Measurements from ENCODE around the gene SF3B6.

The SF3B6 gene

DNA sequence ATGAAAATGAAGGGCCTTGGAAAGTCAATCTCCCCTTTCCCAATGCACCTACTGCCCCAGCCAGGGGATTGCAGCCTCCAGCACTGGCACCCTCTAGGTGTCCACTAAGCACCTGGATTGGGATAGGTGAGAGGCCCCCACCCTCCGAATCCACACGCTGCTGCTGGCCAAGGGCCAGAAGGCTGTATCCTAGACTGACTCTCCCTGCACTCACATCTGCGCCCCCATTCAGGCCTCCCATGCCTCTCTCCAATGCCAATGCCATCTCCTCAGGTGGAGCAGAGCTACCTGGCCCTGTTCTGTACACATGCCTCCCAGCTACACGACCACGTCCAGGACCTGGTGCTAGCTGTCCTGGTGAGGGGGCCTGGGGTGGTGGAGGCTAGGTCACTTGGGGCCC, 56.4 kb downstream of the SF3B6 start:
- H3F3A ChIP-seq (ENCODE audit: insufficient read depth, low read length), result no peaks in the 10 kb centered on the region
- H3K27ac ChIP-seq (ENCODE audit: low read depth, low read length, poor library complexity, severe bottlenecking), result no peak overlapping the region
- no peak for TF ChIP-seq EZH2 (IDR thresholded peaks at IDR 0.05; ENCODE audit: borderline replicate concordance, low read length)
- TF ChIP-seq, protein P1, sequence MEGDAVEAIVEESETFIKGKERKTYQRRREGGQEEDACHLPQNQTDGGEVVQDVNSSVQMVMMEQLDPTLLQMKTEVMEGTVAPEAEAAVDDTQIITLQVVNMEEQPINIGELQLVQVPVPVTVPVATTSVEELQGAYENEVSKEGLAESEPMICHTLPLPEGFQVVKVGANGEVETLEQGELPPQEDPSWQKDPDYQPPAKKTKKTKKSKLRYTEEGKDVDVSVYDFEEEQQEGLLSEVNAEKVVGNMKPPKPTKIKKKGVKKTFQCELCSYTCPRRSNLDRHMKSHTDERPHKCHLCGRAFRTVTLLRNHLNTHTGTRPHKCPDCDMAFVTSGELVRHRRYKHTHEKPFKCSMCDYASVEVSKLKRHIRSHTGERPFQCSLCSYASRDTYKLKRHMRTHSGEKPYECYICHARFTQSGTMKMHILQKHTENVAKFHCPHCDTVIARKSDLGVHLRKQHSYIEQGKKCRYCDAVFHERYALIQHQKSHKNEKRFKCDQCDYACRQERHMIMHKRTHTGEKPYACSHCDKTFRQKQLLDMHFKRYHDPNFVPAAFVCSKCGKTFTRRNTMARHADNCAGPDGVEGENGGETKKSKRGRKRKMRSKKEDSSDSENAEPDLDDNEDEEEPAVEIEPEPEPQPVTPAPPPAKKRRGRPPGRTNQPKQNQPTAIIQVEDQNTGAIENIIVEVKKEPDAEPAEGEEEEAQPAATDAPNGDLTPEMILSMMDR (IDR thresholded peaks at IDR 0.05; ENCODE audit: low read length), result no peak
- H3K9me3 ChIP-seq (ENCODE audit: low read length), result no peaks in the 10 kb centered on the region
- peaks cover 13% of the 10 kb centered on the region; the same call in 1 of the 2 replicates for H3K36me3 ChIP-seq (ENCODE audit: insufficient read depth, low read length)
- no peaks in the 10 kb centered on the region for H4K20me1 ChIP-seq (ENCODE audit: insufficient read depth, low read length)
- no peak overlapping the region for H3K9ac ChIP-seq (ENCODE audit: low read length)
- H3K79me2 ChIP-seq (ENCODE audit: insufficient read depth, low read length), result no peaks in the 10 kb centered on the region
- no peak overlapping the region for H2AFZ ChIP-seq (ENCODE audit: low read length)
- H3K4me1 ChIP-seq (ENCODE audit: insufficient read depth, low read length, severe bottlenecking), result no peaks in the 10 kb centered on the region
- H3K4me2 ChIP-seq (ENCODE audit: low read length), result no peak overlapping the region
- H3K27me3 ChIP-seq (ENCODE audit: insufficient read depth, low read length), result no peaks in the 10 kb centered on the region
- no peak overlapping the region for H3K4me3 ChIP-seq (ENCODE audit: low read depth, low read length, poor library complexity, severe bottlenecking)
- H3K9me2 ChIP-seq (ENCODE audit: low read depth, low read length), result no peaks in the 10 kb centered on the region

DNA sequence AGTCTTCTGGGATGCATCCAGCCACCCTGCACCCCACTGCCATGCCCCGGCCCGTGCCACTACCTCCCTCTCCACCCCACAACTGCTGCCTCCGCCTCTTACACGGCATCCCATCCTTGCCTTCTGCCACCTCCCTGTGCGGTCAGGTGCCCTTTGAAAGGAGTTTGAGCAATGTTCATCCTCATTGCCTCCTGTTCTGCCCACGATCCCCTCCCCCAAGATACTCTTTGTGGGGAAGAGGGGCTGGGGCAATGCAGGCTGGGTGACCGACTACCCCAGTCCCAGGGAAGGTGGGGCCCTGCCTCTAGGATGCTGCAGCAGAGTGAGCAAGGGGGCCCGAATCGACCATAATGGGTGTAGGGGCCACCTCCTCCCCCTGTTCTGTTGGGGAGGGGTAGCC, 57.9 kb downstream of the SF3B6 start:
- H3K4me3 ChIP-seq (ENCODE audit: low read depth, low read length, poor library complexity, severe bottlenecking), result no peak overlapping the region
- no peak overlapping the region for H3K4me2 ChIP-seq (ENCODE audit: low read length)
- no peaks in the 10 kb centered on the region for H3K4me1 ChIP-seq (ENCODE audit: insufficient read depth, low read length, severe bottlenecking)
- TF ChIP-seq, protein P1 (IDR thresholded peaks at IDR 0.05; ENCODE audit: low read length), result no peak
- TF ChIP-seq EZH2 (IDR thresholded peaks at IDR 0.05; ENCODE audit: borderline replicate concordance, low read length), result no peak
- no peak overlapping the region for H3K27ac ChIP-seq (ENCODE audit: low read depth, low read length, poor library complexity, severe bottlenecking)
- H3K79me2 ChIP-seq (ENCODE audit: insufficient read depth, low read length), result no peaks in the 10 kb centered on the region
- H4K20me1 ChIP-seq (ENCODE audit: insufficient read depth, low read length), result no peaks in the 10 kb centered on the region
- H3K9ac ChIP-seq (ENCODE audit: low read length), result no peak overlapping the region
- H3K9me3 ChIP-seq (ENCODE audit: low read length), result no peaks in the 10 kb centered on the region
- H3K27me3 ChIP-seq (ENCODE audit: insufficient read depth, low read length), result no peaks in the 10 kb centered on the region
- H2AFZ ChIP-seq (ENCODE audit: low read length), result no peak overlapping the region
- no peaks in the 10 kb centered on the region for H3K9me2 ChIP-seq (ENCODE audit: low read depth, low read length)
- no peaks in the 10 kb centered on the region for H3F3A ChIP-seq (ENCODE audit: insufficient read depth, low read length)
- peaks cover 3% of the 10 kb centered on the region; the same call in 1 of the 2 replicates for H3K36me3 ChIP-seq (ENCODE audit: insufficient read depth, low read length)

DNA sequence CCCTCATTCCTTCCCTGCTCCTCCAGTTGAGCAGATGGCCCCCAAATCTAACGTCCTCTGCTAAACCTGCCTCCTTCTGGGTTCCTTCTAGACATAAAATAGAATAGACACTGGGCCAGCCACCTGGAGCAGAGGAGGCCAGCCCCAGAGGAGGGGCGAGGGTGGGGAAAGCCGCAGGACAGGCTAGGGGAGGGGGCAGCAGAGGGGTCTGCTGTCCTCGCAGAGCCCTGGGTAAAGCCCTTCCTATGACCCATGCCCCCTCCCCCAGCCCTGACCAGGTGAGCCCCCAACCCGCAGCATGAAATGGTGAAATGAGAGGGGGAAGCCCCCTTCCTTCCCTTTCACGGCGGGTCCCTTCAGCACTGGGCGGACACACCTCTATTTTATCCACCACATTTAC, 58.4 kb downstream of the SF3B6 start:
- H3K27ac ChIP-seq (ENCODE audit: low read depth, low read length, poor library complexity, severe bottlenecking), result no peak overlapping the region
- H3F3A ChIP-seq (ENCODE audit: insufficient read depth, low read length), result no peaks in the 10 kb centered on the region
- no peaks in the 10 kb centered on the region for H3K79me2 ChIP-seq (ENCODE audit: insufficient read depth, low read length)
- no peak overlapping the region for H3K9ac ChIP-seq (ENCODE audit: low read length)
- H3K9me2 ChIP-seq (ENCODE audit: low read depth, low read length), result no peaks in the 10 kb centered on the region
- TF ChIP-seq, protein P1 (IDR thresholded peaks at IDR 0.05; ENCODE audit: low read length), result no peak
- no peak for TF ChIP-seq EZH2 (IDR thresholded peaks at IDR 0.05; ENCODE audit: borderline replicate concordance, low read length)
- no peaks in the 10 kb centered on the region for H3K27me3 ChIP-seq (ENCODE audit: insufficient read depth, low read length)
- no peaks in the 10 kb centered on the region for H3K9me3 ChIP-seq (ENCODE audit: low read length)
- no peaks in the 10 kb centered on the region for H4K20me1 ChIP-seq (ENCODE audit: insufficient read depth, low read length)
- H3K4me3 ChIP-seq (ENCODE audit: low read depth, low read length, poor library complexity, severe bottlenecking), result no peak overlapping the region
- H2AFZ ChIP-seq (ENCODE audit: low read length), result no peak overlapping the region
- H3K4me2 ChIP-seq (ENCODE audit: low read length), result no peak overlapping the region
- no peaks in the 10 kb centered on the region for H3K4me1 ChIP-seq (ENCODE audit: insufficient read depth, low read length, severe bottlenecking)
- no peaks in the 10 kb centered on the region for H3K36me3 ChIP-seq (ENCODE audit: insufficient read depth, low read length)

Measured in OCI-LY1 (cell line).